ENCODE measurements around the gene OLFML2A. TPM values are rescaled to one million over a fixed set of nuclear protein-coding genes. Genes with fewer than 3 reads are reported as not detected.
A peak's percentile ranks its signal among the peaks of the same experiment; 100 is the strongest.

Gene OLFML2A
- total and polyA plus RNA-seq, 2 donors (not counting 1 experiment from before 2014, with no cell fraction given), result 2.7 to 33.7 TPM

DNA sequence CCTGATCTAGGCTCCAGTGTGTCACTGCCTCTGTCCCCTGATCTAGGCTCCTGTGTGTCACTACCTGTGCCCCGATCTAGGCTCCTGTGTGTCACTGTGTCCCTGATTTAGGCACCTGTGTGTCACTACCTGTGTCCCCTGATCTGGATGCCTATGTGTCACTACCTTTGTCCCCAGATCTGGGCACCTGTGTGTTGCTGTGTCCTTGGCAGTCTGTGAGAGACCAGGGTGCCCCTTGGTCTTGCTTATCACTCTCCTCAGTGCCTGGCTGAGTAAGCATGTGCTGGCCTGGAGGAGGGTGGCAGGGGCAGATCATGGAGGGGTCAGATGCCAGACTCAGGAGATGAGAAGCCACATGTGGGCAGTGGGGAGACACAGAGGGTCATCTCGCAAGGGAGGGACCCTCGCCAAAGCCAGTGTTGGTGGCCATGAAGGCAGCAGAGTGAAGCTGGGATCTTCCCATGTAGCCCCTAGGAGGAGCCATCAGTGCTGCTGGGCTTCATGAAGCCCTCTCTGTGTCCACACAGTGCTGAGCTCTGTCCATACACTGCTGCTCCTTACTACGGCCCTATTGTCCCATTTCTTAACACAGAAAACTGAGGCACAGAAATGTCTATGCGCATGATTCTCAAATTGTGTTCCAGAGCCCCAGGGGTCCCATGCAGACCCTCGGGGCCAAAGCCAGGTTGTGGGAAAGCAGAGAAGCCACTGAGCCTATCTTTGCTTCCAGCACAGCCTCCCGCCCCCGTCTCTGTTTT lies 15.5 kb downstream of the OLFML2A start:
- no peaks in the 10 kb centered on the region for H3K36me3 ChIP-seq (ENCODE audit: control insufficient read depth, insufficient read depth, low read length)
- H3K9me3 ChIP-seq (ENCODE audit: control insufficient read depth, insufficient read depth, low read depth, low read length), result no peaks in the 10 kb centered on the region
- H3K27ac ChIP-seq (ENCODE audit: insufficient read depth, low read length), result no peak overlapping the region
- no peak for DNase-seq (ENCODE audit: low read depth in 2 of 2)
- no peak overlapping the region for H2AFZ ChIP-seq (ENCODE audit: low read length)
- TF ChIP-seq, protein P1, sequence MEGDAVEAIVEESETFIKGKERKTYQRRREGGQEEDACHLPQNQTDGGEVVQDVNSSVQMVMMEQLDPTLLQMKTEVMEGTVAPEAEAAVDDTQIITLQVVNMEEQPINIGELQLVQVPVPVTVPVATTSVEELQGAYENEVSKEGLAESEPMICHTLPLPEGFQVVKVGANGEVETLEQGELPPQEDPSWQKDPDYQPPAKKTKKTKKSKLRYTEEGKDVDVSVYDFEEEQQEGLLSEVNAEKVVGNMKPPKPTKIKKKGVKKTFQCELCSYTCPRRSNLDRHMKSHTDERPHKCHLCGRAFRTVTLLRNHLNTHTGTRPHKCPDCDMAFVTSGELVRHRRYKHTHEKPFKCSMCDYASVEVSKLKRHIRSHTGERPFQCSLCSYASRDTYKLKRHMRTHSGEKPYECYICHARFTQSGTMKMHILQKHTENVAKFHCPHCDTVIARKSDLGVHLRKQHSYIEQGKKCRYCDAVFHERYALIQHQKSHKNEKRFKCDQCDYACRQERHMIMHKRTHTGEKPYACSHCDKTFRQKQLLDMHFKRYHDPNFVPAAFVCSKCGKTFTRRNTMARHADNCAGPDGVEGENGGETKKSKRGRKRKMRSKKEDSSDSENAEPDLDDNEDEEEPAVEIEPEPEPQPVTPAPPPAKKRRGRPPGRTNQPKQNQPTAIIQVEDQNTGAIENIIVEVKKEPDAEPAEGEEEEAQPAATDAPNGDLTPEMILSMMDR (conservative IDR thresholded peaks at IDR 0.05 in 1 of 2, IDR thresholded peaks at IDR 0.05 in 1 of 2; ENCODE audit: low read depth in 1 of 2, low read length in 2 of 2), result no peak
- TF ChIP-seq EZH2 (IDR thresholded peaks at IDR 0.05; ENCODE audit: low read length, missing control alignments), result no peak
- H3K79me2 ChIP-seq (ENCODE audit: control insufficient read depth, insufficient read depth, low read length), result no peaks in the 10 kb centered on the region
- no peak overlapping the region for H3K9ac ChIP-seq (ENCODE audit: insufficient read depth, low read length)
- no peak overlapping the region for H3K4me2 ChIP-seq (ENCODE audit: extremely low read depth, insufficient read depth, low read length)
- H3K4me3 ChIP-seq (replicated peaks in 1 of 4; ENCODE audit: control extremely low read depth in 1 of 4, insufficient read depth in 1 of 4, low read depth in 3 of 4, low read length in 4 of 4), result no peak overlapping the region
- no peaks in the 10 kb centered on the region for H3K27me3 ChIP-seq (ENCODE audit: control insufficient read depth, insufficient read depth, low read length)
- no peaks in the 10 kb centered on the region for H3K4me1 ChIP-seq (ENCODE audit: control insufficient read depth, extremely low read depth, insufficient read depth, low read length)
- H4K20me1 ChIP-seq (ENCODE audit: control insufficient read depth, extremely low read depth, insufficient read depth, low read length), result no peaks in the 10 kb centered on the region

DNA sequence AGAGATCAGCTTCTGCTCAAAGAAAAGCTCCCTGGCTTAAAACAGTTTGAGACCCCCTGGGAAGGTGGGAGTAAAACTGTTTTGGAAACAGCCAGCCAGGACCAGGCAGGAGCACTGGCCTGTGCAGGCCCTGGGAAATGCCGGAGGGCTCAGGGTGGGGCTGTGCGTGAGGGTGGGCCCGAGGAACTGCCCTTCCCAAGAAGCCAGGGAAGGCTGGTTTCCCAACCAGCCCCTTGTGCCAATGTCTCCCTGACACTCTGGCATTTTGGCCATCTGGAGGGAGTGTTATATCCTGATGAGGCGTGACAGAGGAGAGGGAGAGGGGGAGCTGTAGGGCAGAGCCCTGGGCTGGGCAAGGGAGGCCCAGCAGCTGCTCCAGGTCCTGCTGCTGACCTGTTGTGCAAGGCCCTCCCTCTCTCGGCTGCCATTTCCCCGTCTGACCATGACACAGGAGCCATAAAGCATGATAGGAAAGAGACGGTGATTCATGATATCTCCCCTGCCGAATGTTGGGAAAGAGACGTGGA lies 16.1 kb downstream of the OLFML2A start:
- no peak for TF ChIP-seq EZH2 (IDR thresholded peaks at IDR 0.05; ENCODE audit: low read length, missing control alignments)
- TF ChIP-seq, protein P1 (conservative IDR thresholded peaks at IDR 0.05 in 1 of 2, IDR thresholded peaks at IDR 0.05 in 1 of 2; ENCODE audit: low read depth in 1 of 2, low read length in 2 of 2), result no peak
- Histone ChIP-seq H4K20me1 (ENCODE audit: control insufficient read depth, extremely low read depth, insufficient read depth, low read length) (no peaks in the 10 kb centered on the region), H3K4me1 (ENCODE audit: control insufficient read depth, extremely low read depth, insufficient read depth, low read length) (no peaks in the 10 kb centered on the region), H3K27ac (ENCODE audit: insufficient read depth, low read length) (no peak overlapping the region), H3K36me3 (ENCODE audit: control insufficient read depth, insufficient read depth, low read length) (no peaks in the 10 kb centered on the region), H3K4me2 (ENCODE audit: extremely low read depth, insufficient read depth, low read length) (no peak overlapping the region), H3K79me2 (ENCODE audit: control insufficient read depth, insufficient read depth, low read length) (no peaks in the 10 kb centered on the region), H3K27me3 (ENCODE audit: control insufficient read depth, insufficient read depth, low read length) (no peaks in the 10 kb centered on the region), H2AFZ (ENCODE audit: low read length) (no peak overlapping the region), H3K9me3 (ENCODE audit: control insufficient read depth, insufficient read depth, low read depth, low read length) (no peaks in the 10 kb centered on the region), H3K9ac (ENCODE audit: insufficient read depth, low read length) (no peak overlapping the region), H3K4me3 (replicated peaks in 1 of 4; ENCODE audit: control extremely low read depth in 1 of 4, insufficient read depth in 1 of 4, low read depth in 3 of 4, low read length in 4 of 4) (no peak overlapping the region)
- DNase-seq (ENCODE audit: low read depth in 2 of 2), result peak in 1 of 2 donors; percentile 87

GRCh38 chr9:124794902-124795491 lies 18.1 kb downstream of the OLFML2A start:
- Histone ChIP-seq H2AFZ (ENCODE audit: low read length) (no peak overlapping the region), H3K79me2 (ENCODE audit: control insufficient read depth, insufficient read depth, low read length) (no peaks in the 10 kb centered on the region), H3K4me3 (replicated peaks in 1 of 4; ENCODE audit: control extremely low read depth in 1 of 4, insufficient read depth in 1 of 4, low read depth in 3 of 4, low read length in 4 of 4) (no peak overlapping the region), H3K27me3 (ENCODE audit: control insufficient read depth, insufficient read depth, low read length) (peaks cover 5% of the 10 kb centered on the region), H4K20me1 (ENCODE audit: control insufficient read depth, extremely low read depth, insufficient read depth, low read length) (no peaks in the 10 kb centered on the region), H3K9ac (ENCODE audit: insufficient read depth, low read length) (no peak overlapping the region), H3K4me2 (ENCODE audit: extremely low read depth, insufficient read depth, low read length) (no peak overlapping the region), H3K4me1 (ENCODE audit: control insufficient read depth, extremely low read depth, insufficient read depth, low read length) (no peaks in the 10 kb centered on the region), H3K27ac (ENCODE audit: insufficient read depth, low read length) (no peak overlapping the region), H3K9me3 (ENCODE audit: control insufficient read depth, insufficient read depth, low read depth, low read length) (no peaks in the 10 kb centered on the region), H3K36me3 (ENCODE audit: control insufficient read depth, insufficient read depth, low read length) (no peaks in the 10 kb centered on the region)
- TF ChIP-seq, protein P1 (conservative IDR thresholded peaks at IDR 0.05 in 1 of 2, IDR thresholded peaks at IDR 0.05 in 1 of 2; ENCODE audit: low read depth in 1 of 2, low read length in 2 of 2), result no peak
- no peak for TF ChIP-seq EZH2 (IDR thresholded peaks at IDR 0.05; ENCODE audit: low read length, missing control alignments)
- no peak for DNase-seq (ENCODE audit: low read depth in 2 of 2)

All from fibroblast of lung (primary cell).